ENCODE results near the gene MSRB3. TPM values are rescaled to one million over a fixed set of nuclear protein-coding genes. Genes with fewer than 3 reads are reported as not detected.

MSRB3 gene
- polyA plus RNA-seq, 1 donor from 2014 or later, result 0.19 TPM

DNA sequence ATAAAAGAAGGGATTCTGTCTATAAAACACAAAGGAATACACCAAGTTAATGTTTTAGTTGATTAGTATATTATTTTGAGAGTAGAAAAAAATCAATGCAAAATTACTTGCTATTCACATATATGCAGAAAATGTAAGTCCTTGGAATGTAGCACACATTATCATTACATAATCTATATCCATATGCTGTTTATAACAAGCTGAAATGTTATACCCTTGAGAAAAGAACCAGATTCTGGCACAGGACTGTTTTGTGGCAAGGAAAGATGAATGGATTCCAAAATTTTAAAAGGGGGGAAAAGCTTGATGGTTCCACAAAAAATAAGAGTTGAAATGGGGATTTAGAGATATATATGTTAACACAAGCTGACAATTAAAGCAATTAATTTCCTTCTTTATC, 153.6 kb downstream of the MSRB3 start:
- H3K9me2 ChIP-seq (ENCODE audit: insufficient read depth, low read length), result no peaks in the 10 kb centered on the region
- no peak overlapping the region for H3K27ac ChIP-seq (ENCODE audit: low read length)
- no peak overlapping the region for H3K9ac ChIP-seq (ENCODE audit: low read length)
- H3K4me2 ChIP-seq (ENCODE audit: low read length), result no peak overlapping the region
- no peaks in the 10 kb centered on the region for H3F3A ChIP-seq (ENCODE audit: insufficient read depth, low read length, poor library complexity, severe bottlenecking)
- TF ChIP-seq, protein P1, sequence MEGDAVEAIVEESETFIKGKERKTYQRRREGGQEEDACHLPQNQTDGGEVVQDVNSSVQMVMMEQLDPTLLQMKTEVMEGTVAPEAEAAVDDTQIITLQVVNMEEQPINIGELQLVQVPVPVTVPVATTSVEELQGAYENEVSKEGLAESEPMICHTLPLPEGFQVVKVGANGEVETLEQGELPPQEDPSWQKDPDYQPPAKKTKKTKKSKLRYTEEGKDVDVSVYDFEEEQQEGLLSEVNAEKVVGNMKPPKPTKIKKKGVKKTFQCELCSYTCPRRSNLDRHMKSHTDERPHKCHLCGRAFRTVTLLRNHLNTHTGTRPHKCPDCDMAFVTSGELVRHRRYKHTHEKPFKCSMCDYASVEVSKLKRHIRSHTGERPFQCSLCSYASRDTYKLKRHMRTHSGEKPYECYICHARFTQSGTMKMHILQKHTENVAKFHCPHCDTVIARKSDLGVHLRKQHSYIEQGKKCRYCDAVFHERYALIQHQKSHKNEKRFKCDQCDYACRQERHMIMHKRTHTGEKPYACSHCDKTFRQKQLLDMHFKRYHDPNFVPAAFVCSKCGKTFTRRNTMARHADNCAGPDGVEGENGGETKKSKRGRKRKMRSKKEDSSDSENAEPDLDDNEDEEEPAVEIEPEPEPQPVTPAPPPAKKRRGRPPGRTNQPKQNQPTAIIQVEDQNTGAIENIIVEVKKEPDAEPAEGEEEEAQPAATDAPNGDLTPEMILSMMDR (IDR thresholded peaks at IDR 0.05; ENCODE audit: poor library complexity, severe bottlenecking), result no peak
- TF ChIP-seq SMC3 (conservative IDR thresholded peaks at IDR 0.05; ENCODE audit: poor library complexity) (no peak), MXI1 (conservative IDR thresholded peaks at IDR 0.05; ENCODE audit: poor library complexity, severe bottlenecking) (no peak), RAD21 (conservative IDR thresholded peaks at IDR 0.05) (no peak), EP300 (conservative IDR thresholded peaks at IDR 0.05; ENCODE audit: poor library complexity, severe bottlenecking) (no peak), REST (IDR thresholded peaks at IDR 0.05; ENCODE audit: borderline replicate concordance) (no peak), TAF1 (IDR thresholded peaks at IDR 0.05; ENCODE audit: low read depth) (no peak), EZH2 (IDR thresholded peaks at IDR 0.05; ENCODE audit: borderline replicate concordance, insufficient read depth, low read length, poor library complexity, severe bottlenecking) (no peak), POLR2AphosphoS5 (IDR thresholded peaks at IDR 0.05) (no peak)
- no peaks in the 10 kb centered on the region for H4K20me1 ChIP-seq (ENCODE audit: insufficient read depth)
- no peaks in the 10 kb centered on the region for H3K27me3 ChIP-seq (ENCODE audit: insufficient read depth, low read depth, low read length)
- no peaks in the 10 kb centered on the region for H3K79me2 ChIP-seq (replicated peaks; ENCODE audit: insufficient read depth, low read length)
- no peak overlapping the region for H3K4me3 ChIP-seq (ENCODE audit: low read length)
- no peaks in the 10 kb centered on the region for H3K36me3 ChIP-seq (ENCODE audit: insufficient read depth, low read length)
- H2AFZ ChIP-seq (ENCODE audit: low read depth, low read length), result no peak overlapping the region
- H3K9me3 ChIP-seq (ENCODE audit: low read length), result no peaks in the 10 kb centered on the region

GRCh38 chr12:65432651-65433050, 154.2 kb downstream of the MSRB3 start:
- no peaks in the 10 kb centered on the region for H3K9me3 ChIP-seq (ENCODE audit: low read length)
- TF ChIP-seq MXI1 (conservative IDR thresholded peaks at IDR 0.05; ENCODE audit: poor library complexity, severe bottlenecking) (no peak), RAD21 (conservative IDR thresholded peaks at IDR 0.05) (no peak), SMC3 (conservative IDR thresholded peaks at IDR 0.05; ENCODE audit: poor library complexity) (no peak), EP300 (conservative IDR thresholded peaks at IDR 0.05; ENCODE audit: poor library complexity, severe bottlenecking) (no peak)
- TF ChIP-seq, protein P1 (IDR thresholded peaks at IDR 0.05; ENCODE audit: poor library complexity, severe bottlenecking), result no peak
- H3K79me2 ChIP-seq (replicated peaks; ENCODE audit: insufficient read depth, low read length), result no peaks in the 10 kb centered on the region
- H3K36me3 ChIP-seq (ENCODE audit: insufficient read depth, low read length), result no peaks in the 10 kb centered on the region
- no peak overlapping the region for H3K4me3 ChIP-seq (ENCODE audit: low read length)
- no peak overlapping the region for H2AFZ ChIP-seq (ENCODE audit: low read depth, low read length)
- H3F3A ChIP-seq (ENCODE audit: insufficient read depth, low read length, poor library complexity, severe bottlenecking), result no peaks in the 10 kb centered on the region
- no peaks in the 10 kb centered on the region for H3K9me2 ChIP-seq (ENCODE audit: insufficient read depth, low read length)
- H4K20me1 ChIP-seq (ENCODE audit: insufficient read depth), result no peaks in the 10 kb centered on the region
- no peak overlapping the region for H3K9ac ChIP-seq (ENCODE audit: low read length)
- H3K27ac ChIP-seq (ENCODE audit: low read length), result no peak overlapping the region
- H3K4me2 ChIP-seq (ENCODE audit: low read length), result no peak overlapping the region
- no peaks in the 10 kb centered on the region for H3K27me3 ChIP-seq (ENCODE audit: insufficient read depth, low read depth, low read length)
